ENCODE results near the gene MROH2B. TPM values are rescaled to one million over a fixed set of nuclear protein-coding genes. Genes with fewer than 3 reads are reported as not detected.

The MROH2B gene
- total RNA-seq, 1 experiment from 2014 or later, result not detected

DNA sequence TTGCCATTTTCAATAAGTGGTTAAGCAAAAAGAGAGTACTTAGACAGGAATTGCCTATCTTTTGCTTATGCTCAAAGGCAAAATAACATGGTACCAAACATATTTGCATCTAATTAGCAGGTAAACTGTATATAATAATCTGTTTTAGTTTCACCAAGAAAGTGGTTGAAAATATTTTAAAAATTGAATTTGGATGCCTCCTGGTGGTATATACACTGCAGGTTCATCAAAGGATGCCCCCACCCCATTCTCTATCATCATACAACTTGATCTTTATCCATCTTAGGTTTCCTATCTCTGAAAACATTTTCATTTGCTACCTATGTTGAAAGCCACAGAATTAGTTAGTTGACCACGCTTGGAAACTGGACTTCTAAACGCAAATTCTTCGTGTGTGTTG lies 47.0 kb upstream of the MROH2B start:
- Histone ChIP-seq H3K27ac (ENCODE audit: low read length) (no peak overlapping the region), H3K4me3 (ENCODE audit: low read depth in 2 of 2, low read length in 2 of 2) (no peak overlapping the region), H3K9me3 (ENCODE audit: control insufficient read depth, insufficient read depth, low read depth, low read length) (no peaks in the 10 kb centered on the region), H3K36me3 (ENCODE audit: control insufficient read depth, insufficient read depth, low read length) (no peaks in the 10 kb centered on the region), H3K27me3 (ENCODE audit: control insufficient read depth, insufficient read depth, low read length) (no peaks in the 10 kb centered on the region), H3K4me1 (ENCODE audit: control insufficient read depth, insufficient read depth, low read length) (no peaks in the 10 kb centered on the region)
- ChIA-PET POLR2A (no interaction called here), CTCF (no interaction called here)
- DNase-seq (ENCODE audit: low read depth, low spot score), result no peak
- no peak for ATAC-seq
- TF ChIP-seq, protein P1, sequence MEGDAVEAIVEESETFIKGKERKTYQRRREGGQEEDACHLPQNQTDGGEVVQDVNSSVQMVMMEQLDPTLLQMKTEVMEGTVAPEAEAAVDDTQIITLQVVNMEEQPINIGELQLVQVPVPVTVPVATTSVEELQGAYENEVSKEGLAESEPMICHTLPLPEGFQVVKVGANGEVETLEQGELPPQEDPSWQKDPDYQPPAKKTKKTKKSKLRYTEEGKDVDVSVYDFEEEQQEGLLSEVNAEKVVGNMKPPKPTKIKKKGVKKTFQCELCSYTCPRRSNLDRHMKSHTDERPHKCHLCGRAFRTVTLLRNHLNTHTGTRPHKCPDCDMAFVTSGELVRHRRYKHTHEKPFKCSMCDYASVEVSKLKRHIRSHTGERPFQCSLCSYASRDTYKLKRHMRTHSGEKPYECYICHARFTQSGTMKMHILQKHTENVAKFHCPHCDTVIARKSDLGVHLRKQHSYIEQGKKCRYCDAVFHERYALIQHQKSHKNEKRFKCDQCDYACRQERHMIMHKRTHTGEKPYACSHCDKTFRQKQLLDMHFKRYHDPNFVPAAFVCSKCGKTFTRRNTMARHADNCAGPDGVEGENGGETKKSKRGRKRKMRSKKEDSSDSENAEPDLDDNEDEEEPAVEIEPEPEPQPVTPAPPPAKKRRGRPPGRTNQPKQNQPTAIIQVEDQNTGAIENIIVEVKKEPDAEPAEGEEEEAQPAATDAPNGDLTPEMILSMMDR (IDR thresholded peaks at IDR 0.05), result no peak
- no peak for TF ChIP-seq POLR2AphosphoS5 (IDR thresholded peaks at IDR 0.05; ENCODE audit: low read depth, low read length)
- TF ChIP-seq, protein P2, sequence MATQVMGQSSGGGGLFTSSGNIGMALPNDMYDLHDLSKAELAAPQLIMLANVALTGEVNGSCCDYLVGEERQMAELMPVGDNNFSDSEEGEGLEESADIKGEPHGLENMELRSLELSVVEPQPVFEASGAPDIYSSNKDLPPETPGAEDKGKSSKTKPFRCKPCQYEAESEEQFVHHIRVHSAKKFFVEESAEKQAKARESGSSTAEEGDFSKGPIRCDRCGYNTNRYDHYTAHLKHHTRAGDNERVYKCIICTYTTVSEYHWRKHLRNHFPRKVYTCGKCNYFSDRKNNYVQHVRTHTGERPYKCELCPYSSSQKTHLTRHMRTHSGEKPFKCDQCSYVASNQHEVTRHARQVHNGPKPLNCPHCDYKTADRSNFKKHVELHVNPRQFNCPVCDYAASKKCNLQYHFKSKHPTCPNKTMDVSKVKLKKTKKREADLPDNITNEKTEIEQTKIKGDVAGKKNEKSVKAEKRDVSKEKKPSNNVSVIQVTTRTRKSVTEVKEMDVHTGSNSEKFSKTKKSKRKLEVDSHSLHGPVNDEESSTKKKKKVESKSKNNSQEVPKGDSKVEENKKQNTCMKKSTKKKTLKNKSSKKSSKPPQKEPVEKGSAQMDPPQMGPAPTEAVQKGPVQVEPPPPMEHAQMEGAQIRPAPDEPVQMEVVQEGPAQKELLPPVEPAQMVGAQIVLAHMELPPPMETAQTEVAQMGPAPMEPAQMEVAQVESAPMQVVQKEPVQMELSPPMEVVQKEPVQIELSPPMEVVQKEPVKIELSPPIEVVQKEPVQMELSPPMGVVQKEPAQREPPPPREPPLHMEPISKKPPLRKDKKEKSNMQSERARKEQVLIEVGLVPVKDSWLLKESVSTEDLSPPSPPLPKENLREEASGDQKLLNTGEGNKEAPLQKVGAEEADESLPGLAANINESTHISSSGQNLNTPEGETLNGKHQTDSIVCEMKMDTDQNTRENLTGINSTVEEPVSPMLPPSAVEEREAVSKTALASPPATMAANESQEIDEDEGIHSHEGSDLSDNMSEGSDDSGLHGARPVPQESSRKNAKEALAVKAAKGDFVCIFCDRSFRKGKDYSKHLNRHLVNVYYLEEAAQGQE (IDR thresholded peaks at IDR 0.05; ENCODE audit: insufficient read depth in 1 of 2, low read depth in 2 of 2, low read length in 1 of 2), result no peak
- TF ChIP-seq SIN3A (IDR thresholded peaks at IDR 0.05; ENCODE audit: borderline replicate concordance, insufficient read depth, low read depth, low read length), result no peak
- no peak for TF ChIP-seq TCF7L2 (IDR thresholded peaks at IDR 0.05; ENCODE audit: low read depth, low read length)
- no TSS peak for BruUV-seq (replicated peaks)
- in situ Hi-C loops (cut with HindIII; ENCODE audit: low pct_unique_long_range_greater_than_20kb, low sequenced_read_pairs) (no loop called here), intact Hi-C loops (cut with micrococcal nuclease; ENCODE audit: unreplicated experiment) (no loop called here)

DNA sequence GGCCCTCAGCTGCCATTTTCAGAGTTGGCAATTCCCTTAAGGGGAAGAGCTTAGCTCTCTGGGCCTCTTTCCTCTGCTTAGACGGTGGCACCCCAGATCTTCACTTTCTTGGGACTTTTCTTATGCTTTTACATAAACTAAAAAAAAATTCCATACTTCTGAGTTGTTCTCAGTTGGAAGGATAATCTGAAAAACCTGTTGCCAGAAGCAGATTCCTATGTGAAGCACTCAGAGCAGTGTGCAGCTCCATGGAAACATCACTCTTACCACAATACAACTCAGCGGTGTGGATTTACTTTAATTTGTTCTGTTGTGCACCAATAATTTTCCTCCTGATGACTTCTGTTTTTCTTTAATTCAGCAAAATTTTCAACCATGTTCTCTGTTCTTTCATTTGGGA lies 44.1 kb upstream of the MROH2B start:
- TF ChIP-seq, protein P1 (IDR thresholded peaks at IDR 0.05), result no peak
- no peak for TF ChIP-seq POLR2AphosphoS5 (IDR thresholded peaks at IDR 0.05; ENCODE audit: low read depth, low read length)
- TF ChIP-seq, protein P2 (IDR thresholded peaks at IDR 0.05; ENCODE audit: insufficient read depth in 1 of 2, low read depth in 2 of 2, low read length in 1 of 2), result no peak
- no peak for TF ChIP-seq SIN3A (IDR thresholded peaks at IDR 0.05; ENCODE audit: borderline replicate concordance, insufficient read depth, low read depth, low read length)
- TF ChIP-seq TCF7L2 (IDR thresholded peaks at IDR 0.05; ENCODE audit: low read depth, low read length), result no peak
- POLR2A ChIA-PET, result no interaction called here

More for the DNA sequence above, 44.1 kb upstream of the MROH2B start:
- Histone ChIP-seq H3K4me1 (ENCODE audit: control insufficient read depth, insufficient read depth, low read length) (no peaks in the 10 kb centered on the region), H3K36me3 (ENCODE audit: control insufficient read depth, insufficient read depth, low read length) (no peaks in the 10 kb centered on the region), H3K27ac (ENCODE audit: low read length) (no peak overlapping the region), H3K4me3 (ENCODE audit: low read depth in 2 of 2, low read length in 2 of 2) (no peak overlapping the region), H3K27me3 (ENCODE audit: control insufficient read depth, insufficient read depth, low read length) (no peaks in the 10 kb centered on the region), H3K9me3 (ENCODE audit: control insufficient read depth, insufficient read depth, low read depth, low read length) (no peaks in the 10 kb centered on the region)
- no TSS peak for BruUV-seq (replicated peaks)
- intact Hi-C loops (cut with micrococcal nuclease; ENCODE audit: unreplicated experiment), result no loop called here
- in situ Hi-C loops (cut with HindIII; ENCODE audit: low pct_unique_long_range_greater_than_20kb, low sequenced_read_pairs), result no loop called here
- DNase-seq (ENCODE audit: low read depth, low spot score) (no peak), ATAC-seq (no peak)
- CTCF ChIA-PET, result no interaction called here

All from Panc1 (cell line).